ENCODE data around the gene SPOP. TPM values are rescaled to one million over a fixed set of nuclear protein-coding genes. Genes with fewer than 3 reads are reported as not detected.

Gene SPOP
- total and polyA plus RNA-seq, 2 experiments from 2014 or later: 51.2 to 65.7 TPM

- H4K20me1 ChIP-seq (ENCODE audit: insufficient read depth, poor library complexity, severe bottlenecking): no peaks in the 10 kb centered on the region
- H3K4me1 ChIP-seq (ENCODE audit: insufficient read depth): peaks cover 10% of the 10 kb centered on the region
- peak overlapping the region; percentile 56 for H2AFZ ChIP-seq
- H3K9me2 ChIP-seq (replicated peaks; ENCODE audit: insufficient read depth): no peaks in the 10 kb centered on the region
- peak overlapping the region; percentile 94 for H3K4me3 ChIP-seq
- peaks cover 38% of the 10 kb centered on the region for H3K27me3 ChIP-seq
- H3K79me2 ChIP-seq: no peaks in the 10 kb centered on the region
- no peaks in the 10 kb centered on the region for H3K36me3 ChIP-seq (replicated peaks; ENCODE audit: insufficient read depth, low read depth)
- H3K27ac ChIP-seq: no peak overlapping the region
- peak; percentile 5 for DNase-seq (ENCODE audit: low spot score)
- no peaks in the 10 kb centered on the region for H3K9me3 ChIP-seq (ENCODE audit: low read depth)
- no peak for TF ChIP-seq EZH2 (IDR thresholded peaks at IDR 0.05; ENCODE audit: borderline replicate concordance)
- no peak for TF ChIP-seq CTCF (IDR thresholded peaks at IDR 0.05; ENCODE audit: poor library complexity)
- no peak for TF ChIP-seq EZH2phosphoT487 (IDR thresholded peaks at IDR 0.05; ENCODE audit: low read depth, severe bottlenecking, unreplicated experiment)
- peak overlapping the region; percentile 100 for H3K4me2 ChIP-seq
- WGBS (ENCODE audit: low lambda C conversion rate, missing lambda C conversion rate): 30% methylated on average over 12 of the region's 22 CpGs
Measured at GRCh38 chr17:49576917-49577649, 100.8 kb downstream of the SPOP start.

- Histone ChIP-seq H3K27ac (no peak overlapping the region), H3K79me2 (no peaks in the 10 kb centered on the region), H3K4me3 (peak overlapping the region; percentile 94), H3K4me2 (peak overlapping the region; percentile 100), H3K9me3 (ENCODE audit: low read depth) (no peaks in the 10 kb centered on the region), H3K4me1 (ENCODE audit: insufficient read depth) (peaks cover 10% of the 10 kb centered on the region), H2AFZ (peak overlapping the region; percentile 56), H3K9me2 (replicated peaks; ENCODE audit: insufficient read depth) (no peaks in the 10 kb centered on the region), H3K27me3 (peaks cover 46% of the 10 kb centered on the region), H4K20me1 (ENCODE audit: insufficient read depth, poor library complexity, severe bottlenecking) (no peaks in the 10 kb centered on the region), H3K36me3 (replicated peaks; ENCODE audit: insufficient read depth, low read depth) (no peaks in the 10 kb centered on the region)
- peak; percentile 68 for DNase-seq (ENCODE audit: low spot score)
- WGBS (ENCODE audit: low lambda C conversion rate, missing lambda C conversion rate): 0% methylated on average over 6 of the region's 68 CpGs
- no peak for TF ChIP-seq EZH2phosphoT487 (IDR thresholded peaks at IDR 0.05; ENCODE audit: low read depth, severe bottlenecking, unreplicated experiment)
- TF ChIP-seq CTCF (IDR thresholded peaks at IDR 0.05; ENCODE audit: poor library complexity): no peak
- TF ChIP-seq EZH2 (IDR thresholded peaks at IDR 0.05; ENCODE audit: borderline replicate concordance): no peak
Measured at GRCh38 chr17:49576088-49576916, 101.6 kb downstream of the SPOP start.

DNA sequence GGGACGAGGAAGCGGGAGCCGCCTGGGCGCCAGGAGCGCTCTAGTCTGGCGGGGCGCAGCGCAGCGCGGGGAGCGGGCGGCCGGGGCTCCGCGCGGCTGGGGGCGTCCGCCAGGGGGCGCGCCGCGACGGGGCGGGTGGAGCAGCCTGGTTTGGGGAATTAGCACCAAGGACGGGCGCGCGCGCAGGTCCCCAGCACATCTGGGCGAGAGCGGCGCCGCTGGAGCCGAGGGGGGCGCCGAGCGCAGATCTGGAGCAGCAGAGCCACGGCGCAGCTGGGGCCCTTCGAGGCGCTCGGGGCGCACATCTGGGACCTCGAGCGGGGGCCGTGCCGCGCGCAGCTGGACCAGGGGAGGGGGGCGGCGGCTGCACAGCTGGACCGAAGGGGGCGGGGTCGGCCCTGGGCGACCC is 102.2 kb downstream of the SPOP start, which contains the start of gene NXPH3:
Gene NXPH3, plus strand, starts transcription at position 193 of the 409 bp plus-strand sequence. CDS start 349 bp downstream, outside the sequence.
- Histone ChIP-seq H3K4me3 (peak within 1 kb of the TSS; percentile 94), H2AFZ (peak within 1 kb of the TSS; percentile 56), H3K36me3 (replicated peaks; ENCODE audit: insufficient read depth, low read depth) (no peaks in the 10 kb centered on the region), H3K27ac (no peak within 1 kb of the TSS), H4K20me1 (ENCODE audit: insufficient read depth, poor library complexity, severe bottlenecking) (no peaks in the 10 kb centered on the region), H3K9me3 (ENCODE audit: low read depth) (no peaks in the 10 kb centered on the region), H3K27me3 (peaks cover 52% of the 10 kb centered on the region), H3K4me2 (peak within 1 kb of the TSS; percentile 100), H3K9me2 (replicated peaks; ENCODE audit: insufficient read depth) (no peaks in the 10 kb centered on the region), H3K4me1 (ENCODE audit: insufficient read depth) (peaks cover 10% of the 10 kb centered on the region), H3K79me2 (no peaks in the 10 kb centered on the region)
- TF ChIP-seq CTCF (IDR thresholded peaks at IDR 0.05; ENCODE audit: poor library complexity): peak; percentile 43
- no peak for TF ChIP-seq EZH2 (IDR thresholded peaks at IDR 0.05; ENCODE audit: borderline replicate concordance)
- no peak for TF ChIP-seq EZH2phosphoT487 (IDR thresholded peaks at IDR 0.05; ENCODE audit: low read depth, severe bottlenecking, unreplicated experiment)
- DNase-seq (ENCODE audit: low spot score): peak; percentile 82
- WGBS (ENCODE audit: low lambda C conversion rate, missing lambda C conversion rate): 2% methylated on average over 20 of the region's 55 CpGs
